VCaP (cell line): ENCODE measurements around the gene TAF3.

Experiments
- H3K27ac ChIP-seq: fragments of 450-650 bp; 2 replicates; pipeline ENCODE4 v1.5.1; 2017
- CTCF ChIP-seq: fragments of 450-650 bp; conservative IDR thresholded peaks from 2 replicates; pipeline ENCODE4 v1.5.1; 2017; ENCODE audit warnings: mild to moderate bottlenecking, moderate library complexity

TAF3 gene

GRCh38 chr10:7913126-7913872 lies 95.0 kb downstream of the TAF3 start:
- H3K27ac ChIP-seq: no peak overlapping the region
- TF ChIP-seq CTCF: no peak

- no peak overlapping the region for H3K27ac ChIP-seq
- no peak for TF ChIP-seq CTCF
Observed at GRCh38 chr10:7915923-7916536, 97.7 kb downstream of the TAF3 start.

GRCh38 chr10:7917736-7918135 lies 99.4 kb downstream of the TAF3 start:
- TF ChIP-seq CTCF: no peak
- no peak overlapping the region for H3K27ac ChIP-seq

- no peak for TF ChIP-seq CTCF
- H3K27ac ChIP-seq: no peak overlapping the region
Observed at GRCh38 chr10:7922707-7923106, 104.4 kb downstream of the TAF3 start.

- TF ChIP-seq CTCF: no peak
- no peak overlapping the region for H3K27ac ChIP-seq
Observed at GRCh38 chr10:7928536-7928935, 110.2 kb downstream of the TAF3 start.

- TF ChIP-seq CTCF: no peak
- H3K27ac ChIP-seq: no peak overlapping the region
Observed at GRCh38 chr10:7932301-7933036, 114.2 kb downstream of the TAF3 start.

- no peak overlapping the region for H3K27ac ChIP-seq
- TF ChIP-seq CTCF: no peak
Observed at GRCh38 chr10:7933262-7933661, 115.0 kb downstream of the TAF3 start.
